Body of pancreas (tissue), 4 donors: ENCODE results near the gene RIPPLY1. TPM values are rescaled to one million over a fixed set of nuclear protein-coding genes. Genes with fewer than 3 reads are reported as not detected.

ENCODE experiments used
- ATAC-seq: fragments of 150-250 bp; one replicate; pipeline ENCODE4 v1.9.1; 2016
- DNase-seq, 4 donors: peaks; one replicate each; pipeline ENCODE4 v3.0.0-alpha.2; 2019
- H3K27ac ChIP-seq, 4 donors: fragments of 200-600 bp; sonication (generic); 1 replicate in 3 of 4; 2 replicates in 1 of 4; pipeline versions ENCODE4 v1.5.1 to v1.6.1; 2016 to 2019; ENCODE audit warnings: mild to moderate bottlenecking in 1 of 4, mixed read lengths in 1 of 4, moderate library complexity in 1 of 4
- H3K27me3 ChIP-seq, 2 donors: fragments of 200-600 bp; sonication (generic); one replicate each; pipeline ENCODE4 v1.6.0; 2016; ENCODE audit warnings: mild to moderate bottlenecking in 1 of 2
- H3K36me3 ChIP-seq, 2 donors: fragments of 200-600 bp; sonication (generic); replicated peaks in 1 of 2; 2 replicates each; pipeline ENCODE4 v1.5.1; 2016; ENCODE audit warnings: low read depth in 2 of 2; ENCODE audit not compliant: insufficient read depth in 1 of 2
- H3K4me1 ChIP-seq: fragments of 200-600 bp; sonication (generic); one replicate; pipeline ENCODE4 v1.6.0; 2016
- H3K4me3 ChIP-seq, 2 donors: fragments of 200-600 bp; sonication (generic); 1 replicate in 1 of 2; 2 replicates in 1 of 2; pipeline ENCODE4 v1.5.1; 2016 to 2019
- H3K9me3 ChIP-seq, 3 donors: fragments of 200-600 bp; sonication (generic); 1 replicate in 2 of 3; 2 replicates in 1 of 3; pipeline ENCODE4 v1.5.1; 2016
- POLR2A ChIP-seq, 3 donors: fragments of 450-650 bp; IDR thresholded peaks; one replicate each; pipeline ENCODE4 v1.6.1; 2016; ENCODE audit warnings: antibody characterized with exemption in 3 of 3, mild to moderate bottlenecking in 2 of 3
- WGBS, 2 donors: methylation state at CpG; one replicate each; pipeline ENCODE4 v1.1.5; 2017; 5-methylcytosine and 5-hydroxymethylcytosine counted together
- intact Hi-C: fragments of 100-400 bp; cut with DNase I; formaldehyde crosslinking; loops from one replicate; pipeline ENCODE4 v1.15.1; 2023
- total RNA-seq, 2 donors: library from RNA; depleted of rRNA; stranded (reverse); fragments of >200 nt; gene quantifications; one replicate each; pipeline ENCODE4 v1.1.0, GENCODE V29; 2016
- TF ChIP-seq, protein P1 (sequence below), 7 experiments: fragments of 450-650 bp in 4 of 7; fragments of 200-600 bp in 3 of 7; sonication (generic) in 3 of 7; IDR thresholded peaks; one replicate each; pipeline ENCODE4 v1.5.1; 2016 to 2019; ENCODE audit warnings: antibody characterized with exemption in 7 of 7

The RIPPLY1 gene
- total RNA-seq, 2 donors from 2014 or later, result not detected

DNA sequence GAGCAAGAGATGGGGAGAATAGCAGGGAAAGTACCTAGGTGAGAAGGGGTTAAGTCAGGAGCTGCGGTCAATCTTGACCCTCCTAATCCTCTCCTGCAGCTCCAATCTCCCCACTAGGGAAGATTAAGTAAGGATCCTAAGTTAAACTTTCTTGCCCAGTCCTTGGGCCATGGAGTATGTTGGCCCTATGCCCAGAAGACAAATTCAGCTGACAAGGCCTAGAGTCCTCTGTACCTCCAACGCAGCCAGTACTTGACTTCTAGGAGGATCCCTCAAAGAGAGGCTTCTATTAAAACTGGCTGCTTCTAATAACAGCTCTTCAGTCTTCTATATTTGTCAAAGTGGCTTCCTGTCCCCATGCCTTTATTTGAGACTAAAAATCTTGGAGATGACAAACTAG is 18.5 kb upstream of the RIPPLY1 start:
- peaks cover 24% of the 10 kb centered on the region for H3K4me1 ChIP-seq
- ATAC-seq (no peak), DNase-seq (peak in 3 of 4 donors; percentile 27 to 44 (median 40))
- no peaks in the 10 kb centered on the region for H3K27me3 ChIP-seq
- H3K36me3 ChIP-seq, result no peaks in the 10 kb centered on the region
- H3K9me3 ChIP-seq, result no peaks in the 10 kb centered on the region
- WGBS, 2 donors, result 29 to 32% methylated on average over 1 to 2 of the region's 2 CpGs
- intact Hi-C loops, result no loop called here
- TF ChIP-seq, protein P1, sequence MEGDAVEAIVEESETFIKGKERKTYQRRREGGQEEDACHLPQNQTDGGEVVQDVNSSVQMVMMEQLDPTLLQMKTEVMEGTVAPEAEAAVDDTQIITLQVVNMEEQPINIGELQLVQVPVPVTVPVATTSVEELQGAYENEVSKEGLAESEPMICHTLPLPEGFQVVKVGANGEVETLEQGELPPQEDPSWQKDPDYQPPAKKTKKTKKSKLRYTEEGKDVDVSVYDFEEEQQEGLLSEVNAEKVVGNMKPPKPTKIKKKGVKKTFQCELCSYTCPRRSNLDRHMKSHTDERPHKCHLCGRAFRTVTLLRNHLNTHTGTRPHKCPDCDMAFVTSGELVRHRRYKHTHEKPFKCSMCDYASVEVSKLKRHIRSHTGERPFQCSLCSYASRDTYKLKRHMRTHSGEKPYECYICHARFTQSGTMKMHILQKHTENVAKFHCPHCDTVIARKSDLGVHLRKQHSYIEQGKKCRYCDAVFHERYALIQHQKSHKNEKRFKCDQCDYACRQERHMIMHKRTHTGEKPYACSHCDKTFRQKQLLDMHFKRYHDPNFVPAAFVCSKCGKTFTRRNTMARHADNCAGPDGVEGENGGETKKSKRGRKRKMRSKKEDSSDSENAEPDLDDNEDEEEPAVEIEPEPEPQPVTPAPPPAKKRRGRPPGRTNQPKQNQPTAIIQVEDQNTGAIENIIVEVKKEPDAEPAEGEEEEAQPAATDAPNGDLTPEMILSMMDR (IDR thresholded peaks at IDR 0.05), result no peak
- TF ChIP-seq POLR2A (IDR thresholded peaks at IDR 0.05), result no peak
- H3K4me3 ChIP-seq, result no peak overlapping the region
- no peak overlapping the region for H3K27ac ChIP-seq

DNA sequence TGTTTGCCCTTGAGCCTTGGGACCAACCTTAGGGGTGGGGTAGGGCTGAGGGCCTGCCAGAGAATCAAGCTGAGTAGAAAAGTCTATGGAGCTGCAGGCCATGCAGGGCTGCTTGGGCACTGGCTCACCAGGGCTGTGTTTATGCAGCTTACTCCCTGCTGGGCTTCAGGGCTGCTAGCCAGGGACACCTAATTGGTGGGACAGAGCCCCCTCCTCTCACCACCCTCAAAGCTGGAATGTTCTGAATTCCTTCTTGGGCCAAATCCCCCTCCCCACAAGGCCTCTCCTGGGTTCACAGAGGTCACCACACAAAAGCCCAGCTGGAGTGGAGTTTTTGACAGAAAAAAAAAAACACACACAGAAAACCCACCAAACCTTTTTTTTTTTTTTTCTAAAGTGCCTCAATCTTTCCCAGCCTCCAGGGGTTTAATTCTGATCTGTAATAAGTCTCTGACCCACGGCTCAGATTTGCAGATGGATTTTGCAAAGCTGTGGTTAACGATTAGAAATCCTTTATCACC is 16.9 kb upstream of the RIPPLY1 start, which contains the start of gene CLDN2:
Gene CLDN2 (plus strand): TSS at position 471 of the 521 bp plus-strand sequence. CDS start 7,827 bp downstream, outside the sequence.
- H3K4me1 ChIP-seq, result peaks cover 24% of the 10 kb centered on the region
- 71 to 74% methylated on average over 2 of the region's 2 CpGs for WGBS, 2 donors
- DNase-seq (no peak), ATAC-seq (no peak)
- intact Hi-C loops, result no loop called here
- H3K36me3 ChIP-seq, result no peaks in the 10 kb centered on the region
- H3K27ac ChIP-seq, result no peak within 1 kb of the TSS
- H3K9me3 ChIP-seq, result no peaks in the 10 kb centered on the region
- TF ChIP-seq, protein P1 (IDR thresholded peaks at IDR 0.05), result no peak
- TF ChIP-seq POLR2A (IDR thresholded peaks at IDR 0.05), result no peak
- H3K27me3 ChIP-seq, result no peaks in the 10 kb centered on the region
- H3K4me3 ChIP-seq, result no peak within 1 kb of the TSS

DNA sequence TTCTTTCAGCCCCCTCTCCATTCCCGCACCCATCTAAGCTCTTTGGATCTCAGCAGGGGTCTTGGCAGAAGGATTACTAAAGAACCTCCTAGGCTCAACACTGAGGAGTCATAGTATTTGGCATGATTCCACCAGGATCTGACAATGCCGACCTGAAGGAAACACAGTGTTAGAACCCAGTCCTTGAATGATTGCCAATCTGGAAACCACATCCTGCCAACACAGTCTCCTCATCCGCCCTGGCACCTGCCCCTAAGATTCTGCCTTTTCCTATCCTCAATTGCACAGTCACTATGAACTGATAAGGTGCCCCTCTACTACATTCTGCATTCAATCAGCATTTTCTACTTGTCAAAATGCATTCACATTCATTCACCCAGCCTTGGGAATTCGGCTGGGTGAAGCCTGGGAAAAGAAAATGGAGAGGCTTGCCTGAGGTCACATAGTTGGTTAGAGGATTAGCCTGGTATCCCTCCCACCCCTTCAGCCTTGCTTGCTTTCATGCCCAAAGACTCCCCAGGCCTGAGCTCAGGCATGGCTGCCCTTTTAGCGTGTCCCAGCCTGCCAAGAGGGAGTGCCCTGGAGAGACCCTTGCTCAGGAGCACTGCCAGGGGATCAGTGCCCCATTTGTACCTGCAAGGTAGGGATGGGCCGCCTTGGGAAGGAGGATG is 14.8 kb upstream of the RIPPLY1 start:
- WGBS, 2 donors, result 14 to 32% methylated on average over 4 of the region's 6 CpGs
- intact Hi-C loops, result no loop called here
- Histone ChIP-seq H3K4me1 (peaks cover 24% of the 10 kb centered on the region), H3K4me3 (no peak overlapping the region), H3K27me3 (no peaks in the 10 kb centered on the region), H3K9me3 (no peaks in the 10 kb centered on the region), H3K36me3 (no peaks in the 10 kb centered on the region), H3K27ac (no peak overlapping the region)
- ATAC-seq, result peak; percentile 83
- TF ChIP-seq, protein P1 (IDR thresholded peaks at IDR 0.05), result no peak
- no peak for TF ChIP-seq POLR2A (IDR thresholded peaks at IDR 0.05)
- DNase-seq, result peak; percentile 26 to 65 (median 56)

DNA sequence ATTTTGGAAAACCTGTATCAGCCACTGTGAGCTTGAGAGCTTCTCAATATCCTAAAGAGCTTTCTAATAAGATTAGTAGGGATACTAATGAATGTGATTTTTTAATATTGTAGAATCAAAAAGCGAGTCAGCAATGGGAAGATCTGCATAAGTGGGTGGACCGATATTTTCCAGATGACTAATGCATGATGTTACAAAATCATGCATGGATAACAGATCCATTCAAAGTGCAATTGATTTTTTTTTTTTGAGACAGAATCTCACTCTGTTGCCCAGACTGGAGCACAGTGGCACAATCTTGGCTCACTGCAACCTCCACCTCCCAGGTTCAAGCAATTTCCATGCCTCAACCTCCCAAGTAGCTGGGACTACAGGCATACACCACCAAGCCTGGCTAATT is 9.7 kb upstream of the RIPPLY1 start:
- Histone ChIP-seq H3K4me3 (no peak overlapping the region), H3K36me3 (no peaks in the 10 kb centered on the region), H3K9me3 (no peaks in the 10 kb centered on the region), H3K4me1 (peaks cover 6% of the 10 kb centered on the region), H3K27ac (no peak overlapping the region), H3K27me3 (no peaks in the 10 kb centered on the region)
- no peak for ATAC-seq
- TF ChIP-seq POLR2A (IDR thresholded peaks at IDR 0.05), result no peak
- TF ChIP-seq, protein P1 (IDR thresholded peaks at IDR 0.05), result no peak
- WGBS, 2 donors, result 46 to 61% methylated on average over 2 of the region's 2 CpGs
- intact Hi-C loops, result no loop called here
- DNase-seq, result no peak

DNA sequence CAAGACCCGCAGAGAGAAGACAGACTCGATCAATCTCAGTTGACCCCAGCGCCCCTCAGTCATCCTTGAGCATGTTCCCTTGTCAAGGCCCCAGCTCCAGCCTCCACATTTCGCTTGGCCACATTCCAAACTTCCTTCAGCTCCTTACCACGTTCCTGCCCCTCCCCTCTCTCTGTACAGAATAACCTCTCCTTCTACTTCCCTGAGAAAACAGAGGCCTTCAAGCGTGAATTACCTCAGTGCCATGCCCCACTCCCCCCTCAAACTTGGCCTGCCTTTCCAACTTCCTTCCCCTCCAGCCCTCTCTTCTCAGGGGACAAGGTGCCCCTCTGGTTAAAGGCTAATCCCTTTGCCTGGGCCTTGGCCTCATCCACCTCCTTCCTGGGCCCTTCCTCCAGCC is 3.2 kb upstream of the RIPPLY1 start:
- H3K4me3 ChIP-seq, result no peak overlapping the region
- H3K27me3 ChIP-seq, result no peaks in the 10 kb centered on the region
- H3K4me1 ChIP-seq, result peaks cover 6% of the 10 kb centered on the region
- intact Hi-C loops, result no loop called here
- DNase-seq (no peak), ATAC-seq (no peak)
- 55 to 59% methylated on average over 6 of the region's 6 CpGs for WGBS, 2 donors
- H3K9me3 ChIP-seq, result no peaks in the 10 kb centered on the region
- no peak overlapping the region for H3K27ac ChIP-seq
- TF ChIP-seq, protein P1 (IDR thresholded peaks at IDR 0.05), result no peak
- TF ChIP-seq POLR2A (IDR thresholded peaks at IDR 0.05), result no peak
- no peaks in the 10 kb centered on the region for H3K36me3 ChIP-seq
